ENCODE results near the gene RBBP9. TPM values are rescaled to one million over a fixed set of nuclear protein-coding genes. Genes with fewer than 3 reads are reported as not detected.

Gene RBBP9
- total and polyA plus RNA-seq, 3 donors from 2014 or later, result 8.9 to 13.6 (median 11.6) TPM

DNA sequence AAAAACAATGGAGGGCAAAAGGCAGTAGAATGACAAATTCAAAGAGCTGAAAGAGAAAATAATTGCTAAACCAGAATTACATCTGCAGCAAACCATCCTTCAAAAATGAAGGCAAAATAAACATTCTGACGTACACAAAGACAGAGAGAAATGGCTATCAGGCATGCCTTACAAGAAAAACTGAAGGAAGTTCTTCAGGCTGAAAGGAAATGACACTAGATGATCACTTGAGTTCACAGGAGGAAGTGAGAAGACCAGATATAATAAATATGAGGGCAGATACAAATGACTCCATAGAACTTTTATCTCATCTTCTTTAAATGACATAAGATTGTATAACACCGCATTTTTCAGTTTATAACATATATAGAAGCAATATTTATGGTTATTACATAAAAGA is 60.2 kb downstream of the RBBP9 start:
- intact Hi-C loops (cut with DNase I; ENCODE audit: low total_unique reads), result no loop called here
- no peak for TF ChIP-seq POLR2A (IDR thresholded peaks at IDR 0.05)
- TF ChIP-seq, protein P1, sequence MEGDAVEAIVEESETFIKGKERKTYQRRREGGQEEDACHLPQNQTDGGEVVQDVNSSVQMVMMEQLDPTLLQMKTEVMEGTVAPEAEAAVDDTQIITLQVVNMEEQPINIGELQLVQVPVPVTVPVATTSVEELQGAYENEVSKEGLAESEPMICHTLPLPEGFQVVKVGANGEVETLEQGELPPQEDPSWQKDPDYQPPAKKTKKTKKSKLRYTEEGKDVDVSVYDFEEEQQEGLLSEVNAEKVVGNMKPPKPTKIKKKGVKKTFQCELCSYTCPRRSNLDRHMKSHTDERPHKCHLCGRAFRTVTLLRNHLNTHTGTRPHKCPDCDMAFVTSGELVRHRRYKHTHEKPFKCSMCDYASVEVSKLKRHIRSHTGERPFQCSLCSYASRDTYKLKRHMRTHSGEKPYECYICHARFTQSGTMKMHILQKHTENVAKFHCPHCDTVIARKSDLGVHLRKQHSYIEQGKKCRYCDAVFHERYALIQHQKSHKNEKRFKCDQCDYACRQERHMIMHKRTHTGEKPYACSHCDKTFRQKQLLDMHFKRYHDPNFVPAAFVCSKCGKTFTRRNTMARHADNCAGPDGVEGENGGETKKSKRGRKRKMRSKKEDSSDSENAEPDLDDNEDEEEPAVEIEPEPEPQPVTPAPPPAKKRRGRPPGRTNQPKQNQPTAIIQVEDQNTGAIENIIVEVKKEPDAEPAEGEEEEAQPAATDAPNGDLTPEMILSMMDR (IDR thresholded peaks at IDR 0.05), result no peak
- no peaks in the 10 kb centered on the region for H3K4me1 ChIP-seq

More for the DNA sequence above, 60.2 kb downstream of the RBBP9 start:
- H3K36me3 ChIP-seq (ENCODE audit: low read depth, missing control alignments), result no peaks in the 10 kb centered on the region
- WGBS, 2 donors, result 88 to 90% methylated on average over 2 of the region's 2 CpGs
- no peak overlapping the region for H3K27ac ChIP-seq
- no peaks in the 10 kb centered on the region for H3K27me3 ChIP-seq
- H3K9me3 ChIP-seq, result no peaks in the 10 kb centered on the region
- H3K4me3 ChIP-seq, result no peak overlapping the region
- no peak for DNase-seq

MicroRNAs encoded within 50 kb of the gene (microRNA counts, 767-probe panel; counts per million panel counts)
- 0 to 152 counts per million in 2 donors for microRNA hsa-miR-3192

Small RNAs within 50 kb of the gene (microRNA-seq; reads per million reads assigned to microRNA genes)
- gene MIR3192 (ENCODE audit: borderline number of aligned reads in 2 of 2, borderline replicate concordance in 1 of 2), result 1.4 to 4.1 reads per million in 2 donors

Small RNAs within 50 kb of the gene (small RNA-seq; reads per million reads assigned to genes)
- 0 reads per million in 2 donors for gene MIR3192

Other genes with a start within 250 kb of the RBBP9 start
- gene ZNF133, start 208.7 kb downstream of the RBBP9 start, total RNA-seq, result 10 to 100 TPM; 13.2 to 17.0 TPM
- gene ZNF133, start 208.7 kb downstream of the RBBP9 start, polyA plus RNA-seq (ENCODE audit: insufficient read depth, low read depth, low replicate concordance), result 17.1 TPM
- gene DZANK1, start 30.2 kb downstream of the RBBP9 start, total RNA-seq, result 10 to 100 TPM; 10.2 to 12.1 TPM
- 11.6 TPM for gene DZANK1, start 30.2 kb downstream of the RBBP9 start, polyA plus RNA-seq (ENCODE audit: insufficient read depth, low read depth, low replicate concordance)
- 10 to 100 TPM; 15.2 to 17.5 TPM for gene POLR3F, start 29.8 kb downstream of the RBBP9 start, total RNA-seq
- 14.8 TPM for gene POLR3F, start 29.8 kb downstream of the RBBP9 start, polyA plus RNA-seq (ENCODE audit: insufficient read depth, low read depth, low replicate concordance)
- gene SEC23B, start 10.7 kb upstream of the RBBP9 start, total RNA-seq, result 10 to 100 TPM; 65.0 to 68.8 TPM
- 96.0 TPM for gene SEC23B, start 10.7 kb upstream of the RBBP9 start, polyA plus RNA-seq (ENCODE audit: insufficient read depth, low read depth, low replicate concordance)
- gene SMIM26, start 70.2 kb upstream of the RBBP9 start, total RNA-seq, result 10 to 100 TPM; 69.6 to 98.0 TPM
- gene SMIM26, start 70.2 kb upstream of the RBBP9 start, polyA plus RNA-seq (ENCODE audit: insufficient read depth, low read depth, low replicate concordance), result 87.4 TPM
- 10 to 100 TPM; 34.6 to 41.6 TPM for gene DTD1, start 90.8 kb upstream of the RBBP9 start, total RNA-seq
- gene DTD1, start 90.8 kb upstream of the RBBP9 start, polyA plus RNA-seq (ENCODE audit: insufficient read depth, low read depth, low replicate concordance), result 39.9 TPM

Data from testis (tissue), 3 donors.